Thyroid gland (tissue), 4 donors: ENCODE measurements around the gene LARGE1. TPM values are rescaled to one million over a fixed set of nuclear protein-coding genes. Genes with fewer than 3 reads are reported as not detected.

Source experiments
- DNase-seq, 2 donors: peaks; one replicate each; pipeline ENCODE4 v3.0.0-alpha.2; 2019
- H3K27ac ChIP-seq, 3 donors: fragments of 200-600 bp; sonication (generic); 1 replicate in 2 of 3; 2 replicates in 1 of 3; pipeline ENCODE4 v1.5.1; 2016 to 2019; ENCODE audit warnings: mild to moderate bottlenecking in 1 of 3, moderate library complexity in 1 of 3
- H3K27me3 ChIP-seq: fragments of 200-600 bp; sonication (generic); one replicate; pipeline ENCODE4 v1.5.1; 2019
- H3K36me3 ChIP-seq, 2 donors: fragments of 200-600 bp; sonication (generic); one replicate each; pipeline ENCODE4 v1.5.1; 2016 to 2019
- H3K4me1 ChIP-seq, 2 donors: fragments of 200-600 bp; sonication (generic); one replicate each; pipeline ENCODE4 v1.5.1; 2017 to 2019
- H3K4me3 ChIP-seq, 3 donors: fragments of 200-600 bp; sonication (generic); replicated peaks in 1 of 3; 1 replicate in 2 of 3; 2 replicates in 1 of 3; pipeline ENCODE4 v1.5.1; 2016; ENCODE audit warnings: mild to moderate bottlenecking in 1 of 3
- H3K9me3 ChIP-seq: fragments of 200-600 bp; sonication (generic); one replicate; pipeline ENCODE4 v1.5.1; 2017
- POLR2A ChIP-seq, 2 donors: fragments of 450-650 bp; IDR thresholded peaks; one replicate each; pipeline ENCODE4 v1.6.1; 2017; ENCODE audit warnings: antibody characterized with exemption in 2 of 2, mild to moderate bottlenecking in 2 of 2, moderate library complexity in 1 of 2
- WGBS, 2 donors: methylation state at CpG; one replicate each; pipeline ENCODE4 v1.1.5; 2017; 5-methylcytosine and 5-hydroxymethylcytosine counted together
- intact Hi-C: fragments of 100-400 bp; cut with DNase I; formaldehyde crosslinking; loops from one replicate; pipeline ENCODE4 v1.15.1; 2023
- total RNA-seq, 4 donors: library from RNA; depleted of rRNA; stranded (reverse); fragments of >200 nt; gene quantifications; one replicate each; pipeline ENCODE4 v1.2.3, GENCODE V29; 2016
- TF ChIP-seq, protein P1 (sequence below), 6 experiments: fragments of 200-600 bp in 3 of 6; fragments of 450-650 bp in 3 of 6; sonication (generic) in 3 of 6; IDR thresholded peaks; one replicate each; pipeline ENCODE4 v1.5.1; 2016 to 2019; ENCODE audit warnings: antibody characterized with exemption in 6 of 6, mild to moderate bottlenecking in 2 of 6, inconsistent platforms in 1 of 6, moderate library complexity in 1 of 6

The LARGE1 gene
- total RNA-seq, 4 donors from 2014 or later = 13.6 to 16.3 (median 15.1) TPM

DNA sequence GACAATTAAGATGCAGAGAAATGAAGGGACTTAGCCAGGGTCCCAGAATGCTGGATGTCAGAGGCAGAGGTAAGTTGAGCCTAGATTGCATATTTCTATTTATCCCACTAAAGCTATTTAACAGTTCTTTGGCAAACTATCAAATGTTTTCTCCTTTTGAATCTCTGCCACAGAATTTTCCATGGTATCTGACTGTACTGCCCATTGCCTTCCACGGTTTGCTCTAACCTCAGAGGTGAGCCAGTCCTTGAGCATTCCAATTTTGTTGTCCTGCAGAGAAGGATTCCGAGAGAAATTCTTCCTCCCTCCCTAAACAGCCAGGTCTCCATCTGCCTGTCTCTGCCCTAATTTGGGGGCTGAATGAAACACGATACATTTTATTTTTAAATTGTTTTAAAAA is 493.8 kb downstream of the LARGE1 start:
- Histone ChIP-seq H3K9me3 (no peaks in the 10 kb centered on the region), H3K4me3 (no peak overlapping the region), H3K4me1 (no peaks in the 10 kb centered on the region), H3K36me3 (no peaks in the 10 kb centered on the region), H3K27me3 (no peaks in the 10 kb centered on the region), H3K27ac (no peak overlapping the region)
- TF ChIP-seq, protein P1, sequence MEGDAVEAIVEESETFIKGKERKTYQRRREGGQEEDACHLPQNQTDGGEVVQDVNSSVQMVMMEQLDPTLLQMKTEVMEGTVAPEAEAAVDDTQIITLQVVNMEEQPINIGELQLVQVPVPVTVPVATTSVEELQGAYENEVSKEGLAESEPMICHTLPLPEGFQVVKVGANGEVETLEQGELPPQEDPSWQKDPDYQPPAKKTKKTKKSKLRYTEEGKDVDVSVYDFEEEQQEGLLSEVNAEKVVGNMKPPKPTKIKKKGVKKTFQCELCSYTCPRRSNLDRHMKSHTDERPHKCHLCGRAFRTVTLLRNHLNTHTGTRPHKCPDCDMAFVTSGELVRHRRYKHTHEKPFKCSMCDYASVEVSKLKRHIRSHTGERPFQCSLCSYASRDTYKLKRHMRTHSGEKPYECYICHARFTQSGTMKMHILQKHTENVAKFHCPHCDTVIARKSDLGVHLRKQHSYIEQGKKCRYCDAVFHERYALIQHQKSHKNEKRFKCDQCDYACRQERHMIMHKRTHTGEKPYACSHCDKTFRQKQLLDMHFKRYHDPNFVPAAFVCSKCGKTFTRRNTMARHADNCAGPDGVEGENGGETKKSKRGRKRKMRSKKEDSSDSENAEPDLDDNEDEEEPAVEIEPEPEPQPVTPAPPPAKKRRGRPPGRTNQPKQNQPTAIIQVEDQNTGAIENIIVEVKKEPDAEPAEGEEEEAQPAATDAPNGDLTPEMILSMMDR (IDR thresholded peaks at IDR 0.05) = no peak
- no peak for TF ChIP-seq POLR2A (IDR thresholded peaks at IDR 0.05)
- 64% methylated on average over 3 of the region's 3 CpGs for WGBS, 2 donors
- intact Hi-C loops = no loop called here
- no peak for DNase-seq

DNA sequence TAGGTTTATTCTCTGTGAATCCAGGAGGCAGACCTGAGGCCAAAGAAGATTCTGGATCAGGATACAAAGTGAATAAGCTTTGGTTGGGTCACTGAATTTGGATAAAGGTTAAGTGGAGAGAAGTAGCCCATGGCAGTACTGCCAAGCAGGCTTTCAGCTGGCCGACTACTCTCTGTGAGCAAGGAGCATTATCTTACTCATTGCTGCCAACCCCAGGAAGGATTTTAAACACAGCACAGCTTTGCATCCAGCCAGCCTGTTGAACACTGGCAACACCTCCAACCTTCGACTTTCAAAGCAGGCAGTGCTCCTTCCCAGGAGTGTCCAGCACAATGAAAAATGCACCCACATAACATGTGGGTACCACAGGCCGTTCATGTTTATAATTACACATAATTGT is 498.4 kb downstream of the LARGE1 start:
- Histone ChIP-seq H3K9me3 (no peaks in the 10 kb centered on the region), H3K27me3 (no peaks in the 10 kb centered on the region), H3K27ac (no peak overlapping the region), H3K4me3 (no peak overlapping the region), H3K4me1 (no peaks in the 10 kb centered on the region), H3K36me3 (no peaks in the 10 kb centered on the region)
- WGBS, 2 donors = 74 to 76% methylated on average over 3 of the region's 3 CpGs
- no peak for DNase-seq
- no peak for TF ChIP-seq POLR2A (IDR thresholded peaks at IDR 0.05)
- intact Hi-C loops = no loop called here

DNA sequence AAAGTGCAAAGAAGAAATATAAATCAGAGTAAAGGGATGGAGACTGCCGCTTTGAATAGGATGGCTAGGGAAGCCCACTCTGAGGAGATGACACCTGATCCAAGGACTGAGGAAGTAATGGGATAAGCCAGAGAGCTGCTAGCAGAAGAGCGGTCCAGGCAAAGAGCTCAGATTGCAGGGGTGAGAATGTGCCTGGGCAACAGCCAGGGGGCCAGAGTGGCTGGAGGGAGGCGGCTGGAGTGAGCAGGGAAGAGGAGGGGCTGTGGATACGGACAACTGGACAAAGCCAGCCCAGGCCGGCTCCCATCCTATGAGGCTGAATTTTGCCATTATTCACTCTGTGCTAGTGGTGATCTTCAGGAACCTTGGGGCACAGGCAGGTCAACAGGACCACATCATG is 501.8 kb downstream of the LARGE1 start:
- Histone ChIP-seq H3K4me1 (no peaks in the 10 kb centered on the region), H3K9me3 (no peaks in the 10 kb centered on the region), H3K27ac (no peak overlapping the region), H3K4me3 (no peak overlapping the region), H3K27me3 (no peaks in the 10 kb centered on the region), H3K36me3 (no peaks in the 10 kb centered on the region)
- intact Hi-C loops = no loop called here
- no peak for DNase-seq
- TF ChIP-seq, protein P1 (IDR thresholded peaks at IDR 0.05) = no peak
- TF ChIP-seq POLR2A (IDR thresholded peaks at IDR 0.05) = no peak
- 84 to 88% methylated on average over 5 of the region's 5 CpGs for WGBS, 2 donors

DNA sequence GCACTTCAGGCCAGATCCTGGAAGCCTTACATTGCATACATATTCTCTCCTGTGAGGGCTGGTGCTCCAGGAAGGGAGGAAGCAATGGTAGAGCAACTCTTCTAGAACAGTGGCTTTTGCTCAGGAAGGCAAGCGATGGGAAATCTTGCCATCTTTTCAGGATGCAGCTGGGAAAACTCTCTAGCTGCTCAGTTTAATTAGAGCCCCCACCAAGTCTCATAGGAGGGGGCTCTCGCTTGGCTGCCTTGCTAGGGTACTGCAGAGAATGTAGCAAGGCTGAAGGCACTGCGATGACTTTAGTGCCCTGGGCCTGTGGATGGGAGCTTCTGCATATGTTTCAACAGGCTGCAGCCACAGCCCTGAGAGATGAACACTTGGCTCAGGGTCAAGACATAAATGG is 504.9 kb downstream of the LARGE1 start:
- intact Hi-C loops = no loop called here

DNA sequence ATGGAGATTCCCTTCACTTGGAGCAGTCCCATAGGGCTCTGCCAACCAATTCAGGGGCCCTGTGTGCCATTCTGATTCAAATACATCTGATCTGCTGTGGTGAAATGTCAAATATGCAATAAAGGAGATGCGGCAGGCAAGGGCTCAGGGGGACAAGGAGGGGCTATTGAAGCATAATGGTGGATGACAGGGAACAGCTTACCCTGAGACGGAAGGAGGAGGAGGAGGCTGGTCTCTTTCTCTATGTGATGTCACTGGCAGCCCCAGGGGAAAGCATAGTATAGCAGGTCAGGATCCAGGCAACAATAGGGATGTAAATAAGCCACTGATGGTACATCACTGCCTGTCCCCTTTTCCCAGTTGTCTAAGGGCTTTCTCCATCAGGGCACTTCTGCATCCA is 511.2 kb downstream of the LARGE1 start:
- Histone ChIP-seq H3K9me3 (no peaks in the 10 kb centered on the region), H3K4me3 (no peak overlapping the region), H3K27me3 (no peaks in the 10 kb centered on the region), H3K27ac (no peak overlapping the region), H3K36me3 (no peaks in the 10 kb centered on the region), H3K4me1 (no peaks in the 10 kb centered on the region)
- intact Hi-C loops = no loop called here
- DNase-seq = no peak
- TF ChIP-seq, protein P1 (IDR thresholded peaks at IDR 0.05) = no peak
- TF ChIP-seq POLR2A (IDR thresholded peaks at IDR 0.05) = no peak
- 97 to 100% methylated on average over 2 of the region's 2 CpGs for WGBS, 2 donors

More for the DNA sequence above, 504.9 kb downstream of the LARGE1 start:
- no peak for DNase-seq
- Histone ChIP-seq H3K27ac (no peak overlapping the region), H3K4me1 (no peaks in the 10 kb centered on the region), H3K27me3 (no peaks in the 10 kb centered on the region), H3K4me3 (no peak overlapping the region), H3K36me3 (no peaks in the 10 kb centered on the region), H3K9me3 (no peaks in the 10 kb centered on the region)
- WGBS, 2 donors = 84 to 92% methylated on average over 3 of the region's 3 CpGs
- TF ChIP-seq, protein P1 (IDR thresholded peaks at IDR 0.05) = no peak
- no peak for TF ChIP-seq POLR2A (IDR thresholded peaks at IDR 0.05)

DNA sequence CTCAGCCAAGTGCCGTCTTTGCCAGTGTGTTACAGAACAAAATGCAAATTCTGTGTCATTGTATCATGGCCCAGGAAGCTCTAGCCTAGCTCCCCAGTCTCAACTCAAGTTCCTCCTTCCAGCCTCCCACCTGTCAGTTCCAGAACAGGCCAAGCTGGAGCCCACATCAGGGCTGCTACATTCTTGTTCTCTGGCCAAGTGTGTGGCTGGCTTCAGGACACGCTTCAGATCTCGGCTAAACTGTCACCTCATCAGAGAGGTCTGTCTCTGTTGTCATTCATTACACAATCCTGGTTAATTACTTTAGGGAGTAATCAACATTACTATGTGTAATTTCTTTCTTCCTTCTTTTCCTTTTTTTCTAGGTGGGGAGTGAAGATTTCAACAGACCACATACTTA is 515.1 kb downstream of the LARGE1 start:
- Histone ChIP-seq H3K9me3 (no peaks in the 10 kb centered on the region), H3K27me3 (no peaks in the 10 kb centered on the region), H3K36me3 (no peaks in the 10 kb centered on the region), H3K4me3 (no peak overlapping the region), H3K4me1 (no peaks in the 10 kb centered on the region), H3K27ac (no peak overlapping the region)
- WGBS, 2 donors = 68 to 70% methylated on average over 3 of the region's 3 CpGs
- peak in 1 of 2 donors; percentile 12 for DNase-seq
- TF ChIP-seq, protein P1 (IDR thresholded peaks at IDR 0.05) = no peak
- no peak for TF ChIP-seq POLR2A (IDR thresholded peaks at IDR 0.05)
- intact Hi-C loops = no loop called here
